GM23248 (cell line): ENCODE measurements around the gene C1orf53.

Experiments
- EZH2 ChIP-seq: fragments of 200-600 bp; sonication (generic); IDR thresholded peaks from 2 replicates; pipeline ENCODE4 v1.6.1; 2018; ENCODE audit warnings: antibody characterized with exemption, mild to moderate bottlenecking; ENCODE audit not compliant: insufficient read depth, poor library complexity, severe bottlenecking
- EZH2phosphoT487 ChIP-seq: fragments of 200-600 bp; sonication (generic); IDR thresholded peaks from 2 replicates; pipeline ENCODE4 v1.6.1; 2018; ENCODE audit warnings: antibody characterized with exemption, moderate library complexity, mild to moderate bottlenecking, low read depth; ENCODE audit not compliant: insufficient read depth

- TF ChIP-seq EZH2phosphoT487 (no peak), EZH2 (no peak)
Measured at GRCh38 chr1:197933016-197933415, 30.6 kb downstream of the C1orf53 start.
